Measurements from ENCODE around the gene WDR35.
A peak's percentile ranks its signal among the peaks of the same experiment; 100 is the strongest.

The WDR35 gene

GRCh38 chr2:20008703-20009102 lies 18.8 kb upstream of the WDR35 start:
- DNase-seq = no peak

- DNase-seq = no peak
Observed at GRCh38 chr2:20005891-20006470, 16.1 kb upstream of the WDR35 start.

- no peak for DNase-seq
Observed at GRCh38 chr2:20005067-20005627, 15.2 kb upstream of the WDR35 start.

GRCh38 chr2:20001361-20001863 lies 11.5 kb upstream of the WDR35 start:
- no peak for DNase-seq

- no peak for DNase-seq
Observed at GRCh38 chr2:19993731-19994130, 3.8 kb upstream of the WDR35 start.

GRCh38 chr2:19991895-19992294 lies 2.0 kb upstream of the WDR35 start:
- DNase-seq = no peak

- DNase-seq = no peak
Observed at GRCh38 chr2:19990416-19990728, 467 bp upstream of the WDR35 start.

- no peak for DNase-seq
Observed at GRCh38 chr2:19989342-19989666, 601 bp downstream of the WDR35 start.

GRCh38 chr2:19988600-19988999 lies 1.3 kb downstream of the WDR35 start:
- no peak for DNase-seq

- no peak for DNase-seq
Observed at GRCh38 chr2:19987936-19988335, 2.0 kb downstream of the WDR35 start.

- no peak for DNase-seq
Observed at GRCh38 chr2:19982268-19982667, 7.6 kb downstream of the WDR35 start.

- DNase-seq = no peak
Observed at GRCh38 chr2:19979932-19980331, 10.0 kb downstream of the WDR35 start.

- DNase-seq = no peak
Observed at GRCh38 chr2:19973466-19973865, 16.4 kb downstream of the WDR35 start.

GRCh38 chr2:19971691-19972090 lies 18.2 kb downstream of the WDR35 start:
- peak; percentile 58 for DNase-seq

GRCh38 chr2:19963386-19963785 lies 26.5 kb downstream of the WDR35 start:
- no peak for DNase-seq

GRCh38 chr2:19955544-19956422 lies 34.1 kb downstream of the WDR35 start:
- peak; percentile 93 for DNase-seq

- no peak for DNase-seq
Observed at GRCh38 chr2:19949071-19949470, 40.8 kb downstream of the WDR35 start.

- no peak for DNase-seq
Observed at GRCh38 chr2:19947184-19947940, 42.5 kb downstream of the WDR35 start.

- no peak for DNase-seq
Observed at GRCh38 chr2:19944205-19944845, 45.6 kb downstream of the WDR35 start.

GRCh38 chr2:19943189-19943588 lies 46.7 kb downstream of the WDR35 start:
- DNase-seq = peak; percentile 47

- no peak for DNase-seq
Observed at GRCh38 chr2:19942199-19942598, 47.7 kb downstream of the WDR35 start.

GRCh38 chr2:19937004-19937403 lies 52.9 kb downstream of the WDR35 start:
- peak; percentile 72 for DNase-seq

- DNase-seq = no peak
Observed at GRCh38 chr2:19936203-19936602, 53.7 kb downstream of the WDR35 start.
